IPS-11a (cell line): ENCODE results near the gene DPH3.
"Not testable (repeated sequence)": the region's sequence is repeated elsewhere in the genome, so short reads cannot be mapped to it uniquely, and the experiment has no call there.

Experiments
- H3K4me3 ChIP-seq: one replicate; pipeline ENCODE4 v1.5.1; 2013; ENCODE audit warnings: low read depth, low read length, control low read depth

Gene DPH3

GRCh38 chr3:16264708-16265454 is at the start of gene DPH3, which contains the start of gene OXNAD1:
DPH3 (minus strand) TSS chr3:16264943; CDS start chr3:16264876, 67 bp downstream.
OXNAD1 (plus strand) TSS chr3:16265212; CDS start chr3:16270953, 5,741 bp downstream.
- H3K4me3 ChIP-seq, result peak within 1 kb of the TSS; percentile 99

DNA sequence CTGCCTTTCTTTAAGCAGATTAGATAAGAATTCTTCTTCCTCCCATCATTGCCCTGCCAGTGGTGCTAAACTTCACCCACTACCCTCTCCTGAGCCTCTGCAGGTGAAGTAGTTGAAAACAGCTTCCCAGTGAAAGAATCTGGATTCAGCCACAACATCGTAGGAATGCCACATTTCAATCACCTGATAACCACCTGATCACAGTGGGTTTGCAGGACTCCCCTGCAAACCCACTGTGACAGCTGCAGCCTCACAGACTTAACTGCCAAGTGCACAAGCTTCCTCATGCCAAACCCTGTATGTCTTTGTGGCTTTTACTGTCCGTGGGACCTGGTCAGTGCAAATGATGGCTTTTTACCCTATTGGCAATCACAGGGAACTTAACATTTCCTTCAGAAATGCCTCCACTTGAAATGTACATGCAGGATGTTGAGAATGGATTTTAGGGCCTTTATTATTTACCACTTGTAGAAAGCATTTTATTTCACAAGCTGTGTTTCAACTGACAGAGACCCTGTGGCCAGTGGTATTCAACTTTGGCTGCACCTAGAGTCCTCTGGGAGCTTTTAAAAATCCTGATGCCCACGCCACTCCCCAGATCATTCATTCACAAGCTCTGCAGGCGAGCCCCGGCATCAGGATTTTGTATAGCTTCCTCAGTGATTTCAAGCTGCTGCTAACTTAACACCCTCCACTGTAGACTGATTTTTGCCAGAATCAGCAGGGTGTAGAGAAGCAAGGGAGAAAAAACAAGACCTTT is 49.3 kb upstream of the DPH3 start:
- no peak overlapping the region for H3K4me3 ChIP-seq

GRCh38 chr3:16311960-16312451 is 47.3 kb upstream of the DPH3 start:
- no peak overlapping the region for H3K4me3 ChIP-seq

DNA sequence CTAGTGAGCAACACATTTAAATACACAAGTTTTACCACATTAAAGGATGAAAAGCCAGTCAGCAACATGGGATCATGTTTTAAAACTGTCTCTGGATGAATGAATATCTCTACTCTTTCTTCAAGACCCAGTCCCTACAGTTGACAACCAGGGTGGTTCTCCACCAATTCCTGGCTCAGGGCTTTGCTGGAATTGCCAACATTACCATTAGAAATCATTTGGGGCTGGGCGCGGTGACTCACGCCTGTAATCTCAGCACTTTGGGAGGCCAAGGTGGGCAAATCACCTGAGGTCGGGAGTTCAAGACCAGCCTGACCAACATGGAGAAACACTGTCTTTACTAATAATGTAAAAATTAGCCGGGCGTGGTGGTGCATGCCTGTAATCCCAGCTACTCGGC is 45.7 kb upstream of the DPH3 start:
- not testable (repeated sequence) for H3K4me3 ChIP-seq

DNA sequence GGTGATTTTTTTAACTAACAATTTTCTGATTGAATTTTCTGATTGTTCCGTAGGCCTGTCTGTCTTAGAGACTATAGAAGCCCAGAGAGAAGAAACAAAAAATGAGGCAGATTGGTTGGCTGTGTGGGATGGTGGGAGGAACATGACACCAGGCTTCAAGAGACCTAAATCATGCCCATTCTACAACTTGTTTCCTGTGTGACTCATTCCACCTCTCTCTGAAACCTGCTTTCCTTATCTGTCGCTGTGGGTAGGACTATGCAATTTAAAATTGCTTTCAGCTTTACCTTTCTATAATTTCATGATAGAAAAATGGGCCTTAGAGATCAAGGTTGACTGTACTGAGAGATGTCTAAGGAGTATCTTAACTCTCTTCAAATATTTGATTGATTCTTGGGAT is 44.8 kb upstream of the DPH3 start:
- H3K4me3 ChIP-seq, result no peak overlapping the region

GRCh38 chr3:16308727-16309126 is 44.0 kb upstream of the DPH3 start:
- no peak overlapping the region for H3K4me3 ChIP-seq

GRCh38 chr3:16307832-16308531 is 43.2 kb upstream of the DPH3 start:
- H3K4me3 ChIP-seq, result no peak overlapping the region

DNA sequence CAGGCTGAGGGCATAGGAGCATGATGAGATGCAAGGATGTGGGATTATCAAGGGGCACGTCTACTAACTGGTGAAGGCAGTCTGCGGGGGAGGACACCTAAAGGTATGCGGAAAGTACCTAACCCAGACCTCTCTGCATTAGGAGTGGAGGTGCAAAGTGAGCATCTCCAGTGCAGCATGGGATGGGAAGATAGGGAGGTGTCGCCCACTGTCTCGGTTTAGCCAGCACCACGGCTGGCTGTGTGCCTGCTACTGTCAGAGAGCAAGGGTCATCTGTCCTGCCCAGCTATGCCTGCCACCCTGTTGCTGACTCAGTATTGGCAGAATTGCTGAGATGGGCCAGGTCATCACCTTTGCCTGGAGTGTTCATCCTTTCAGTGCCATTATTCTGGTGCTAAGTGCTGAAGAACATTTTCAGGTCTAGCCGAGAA is 40.4 kb upstream of the DPH3 start:
- no peak overlapping the region for H3K4me3 ChIP-seq

GRCh38 chr3:16304061-16305010 is 39.6 kb upstream of the DPH3 start:
- H3K4me3 ChIP-seq, result no peak overlapping the region

- no peak overlapping the region for H3K4me3 ChIP-seq
These were observed 38.4 kb upstream of the DPH3 start for GRCh38 chr3:16303037-16303575.

DNA sequence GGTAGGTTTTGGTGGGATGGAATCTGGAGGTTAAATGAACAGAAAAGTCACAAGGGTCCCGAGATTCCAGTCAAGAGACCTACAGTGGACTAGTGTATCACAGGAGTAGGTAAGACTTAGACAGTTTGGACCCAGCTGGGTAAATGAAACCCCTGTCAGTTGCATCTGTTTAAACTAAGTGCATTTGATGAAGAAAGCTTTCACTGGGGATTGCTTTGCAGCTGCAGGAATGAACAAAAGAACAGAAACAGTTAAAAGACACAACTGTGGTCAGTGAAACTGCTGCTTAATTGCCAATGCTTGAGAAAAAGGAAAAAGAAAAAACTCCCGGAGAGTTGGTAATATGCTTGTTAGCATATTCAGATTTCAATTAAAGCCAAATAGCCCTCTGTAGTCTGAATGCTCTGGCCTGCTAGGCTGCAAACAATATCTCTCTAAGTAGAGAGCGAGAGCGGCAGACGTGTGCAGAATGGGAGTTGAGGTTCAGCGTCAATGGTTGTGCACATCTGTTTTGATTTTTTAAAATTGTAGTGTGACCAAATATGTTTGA is 37.4 kb upstream of the DPH3 start:
- H3K4me3 ChIP-seq, result no peak overlapping the region

DNA sequence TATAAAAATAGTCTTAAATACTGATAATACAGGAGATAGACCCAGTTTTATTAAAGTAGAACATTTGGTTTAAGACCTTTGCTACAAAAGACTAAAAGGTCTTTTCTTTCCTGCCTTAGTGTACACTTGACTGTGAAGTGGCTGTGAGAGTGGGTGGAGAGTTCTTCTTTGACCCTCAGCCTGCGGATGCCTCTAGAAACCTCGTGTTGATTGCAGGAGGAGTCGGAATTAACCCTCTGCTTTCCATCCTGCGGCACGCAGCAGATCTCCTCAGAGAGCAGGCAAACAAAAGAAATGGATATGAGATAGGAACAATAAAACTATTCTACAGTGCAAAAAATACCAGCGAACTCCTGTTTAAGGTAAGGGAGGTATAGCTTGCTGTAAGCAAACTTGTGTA is 36.8 kb upstream of the DPH3 start:
- no peak overlapping the region for H3K4me3 ChIP-seq

- H3K4me3 ChIP-seq, result no peak overlapping the region
These were observed 36.2 kb upstream of the DPH3 start for GRCh38 chr3:16300881-16301359.

GRCh38 chr3:16300307-16300706 is 35.6 kb upstream of the DPH3 start:
- no peak overlapping the region for H3K4me3 ChIP-seq

- H3K4me3 ChIP-seq, result no peak overlapping the region
These were observed 35.0 kb upstream of the DPH3 start for GRCh38 chr3:16299746-16300145.

DNA sequence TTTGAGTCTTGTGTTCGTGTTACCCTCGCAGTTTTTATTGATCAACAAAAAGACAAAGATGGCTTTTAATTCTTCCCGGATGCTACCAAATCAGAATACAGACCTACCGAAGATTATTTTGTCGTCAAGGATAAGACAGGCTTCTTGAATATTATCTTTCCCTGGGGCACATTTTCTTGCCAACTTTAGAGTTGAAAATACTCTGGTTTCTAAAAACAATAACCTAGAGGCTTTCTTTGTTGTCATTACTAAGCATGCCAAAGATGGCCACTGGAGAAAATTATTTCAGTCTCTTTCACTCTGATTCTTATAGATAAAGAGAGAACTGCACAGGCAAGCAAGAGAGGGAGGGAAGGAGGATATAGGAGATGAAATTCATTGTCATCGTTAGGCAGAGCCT is 34.1 kb upstream of the DPH3 start:
- no peak overlapping the region for H3K4me3 ChIP-seq

- no peak overlapping the region for H3K4me3 ChIP-seq
These were observed 33.5 kb upstream of the DPH3 start for GRCh38 chr3:16297997-16298885.

DNA sequence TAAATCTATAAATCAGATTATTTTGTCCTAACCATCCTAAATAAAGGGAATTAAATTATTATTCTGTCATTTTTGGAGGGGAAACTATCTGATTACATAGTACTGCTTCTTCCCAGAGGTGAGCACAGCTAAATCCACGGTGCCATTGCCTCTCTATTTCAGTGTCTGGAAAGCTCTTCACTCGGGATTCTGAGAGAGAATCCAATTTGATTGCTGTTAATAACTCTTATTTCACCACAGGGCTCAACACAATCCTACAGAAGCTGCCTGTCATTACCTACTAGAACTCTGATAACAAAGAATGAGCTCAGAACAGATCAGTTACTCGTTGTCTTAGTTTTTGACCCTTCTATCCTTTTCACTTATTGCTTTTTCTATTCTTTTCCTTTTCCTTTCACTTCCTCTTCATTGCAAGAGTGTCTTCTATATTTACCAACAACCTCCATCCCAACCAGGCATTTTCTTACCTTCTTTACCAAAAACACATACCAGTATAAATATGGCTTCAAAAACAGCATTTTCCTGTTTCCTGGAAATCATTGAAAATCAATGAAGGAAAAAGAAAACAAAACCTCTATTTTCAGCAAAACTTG is 30.7 kb upstream of the DPH3 start:
- H3K4me3 ChIP-seq, result no peak overlapping the region
